AG04449 (cell line): ENCODE data around the gene AIF1.

Experiments
- CTCF ChIA-PET: fragments of 350-600 bp; formaldehyde crosslinking; extraction: SDS; loops from one replicate; lab custom pipeline; 2021; ENCODE audit warnings: antibody characterized with exemption; lab: Yijun Ruan, JAX
- POLR2A ChIA-PET: fragments of 400-600, 350-600 bp; formaldehyde crosslinking; extraction: SDS; loops from one replicate; lab custom pipeline; 2020; ENCODE audit warnings: antibody characterized with exemption, inconsistent platforms; lab: Yijun Ruan, JAX
- DNase-seq: peaks from one replicate; pipeline ENCODE4 v3.0.0-alpha.2; 2010; ENCODE audit warnings: low read depth, low spot score
- H3K4me3 ChIP-seq: 2 replicates; pipeline ENCODE4 v1.5.1; 2011; ENCODE audit warnings: low read depth, mild to moderate bottlenecking, control low read depth, low read length
- TF ChIP-seq, protein P1 (sequence below): IDR thresholded peaks from one replicate; pipeline ENCODE4 v1.5.1; 2011; ENCODE audit warnings: mild to moderate bottlenecking, moderate library complexity, low read length, control low read depth, inconsistent platforms; ENCODE audit not compliant: insufficient read depth; ENCODE audit errors: missing control alignments

Gene AIF1

DNA sequence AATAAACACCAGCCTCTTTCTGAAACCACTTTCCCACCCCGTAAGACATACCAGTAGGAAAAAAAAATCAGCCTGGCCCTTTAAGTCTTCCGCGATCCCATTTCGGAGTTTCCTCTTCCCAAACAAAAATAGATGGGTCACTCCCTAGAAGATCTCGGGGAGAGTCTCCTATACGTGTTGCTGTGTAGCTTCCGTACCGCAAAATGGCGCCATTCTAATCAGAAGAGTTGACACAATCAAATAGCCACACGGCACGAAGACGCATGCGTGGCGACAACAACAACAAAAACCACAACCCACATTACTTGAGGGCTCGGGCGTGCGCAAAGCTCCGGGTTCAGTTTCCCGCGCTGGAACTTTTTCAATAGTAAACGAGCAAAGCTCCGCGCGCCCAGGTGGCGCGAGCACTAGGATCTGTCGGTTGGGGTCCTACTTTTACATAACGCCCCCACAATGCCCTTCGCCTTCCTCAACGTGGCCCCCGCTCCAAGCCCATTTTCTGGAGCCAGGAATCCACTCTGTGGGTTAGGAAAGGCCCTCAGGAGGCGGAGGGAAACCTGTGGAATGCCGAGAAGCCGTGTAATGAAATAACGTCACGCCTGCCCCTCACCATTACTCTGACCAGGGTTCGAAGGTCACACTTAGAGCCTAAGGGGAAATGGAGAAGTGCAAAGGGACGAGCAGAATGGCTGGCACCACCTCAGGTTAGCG is 49.9 kb downstream of the AIF1 start, which contains the start of gene GPANK1:
Gene GPANK1 (minus strand): TSS at position 208 of the 711 bp plus-strand sequence. CDS start 519 bp downstream, outside the sequence.
- TF ChIP-seq, protein P1, sequence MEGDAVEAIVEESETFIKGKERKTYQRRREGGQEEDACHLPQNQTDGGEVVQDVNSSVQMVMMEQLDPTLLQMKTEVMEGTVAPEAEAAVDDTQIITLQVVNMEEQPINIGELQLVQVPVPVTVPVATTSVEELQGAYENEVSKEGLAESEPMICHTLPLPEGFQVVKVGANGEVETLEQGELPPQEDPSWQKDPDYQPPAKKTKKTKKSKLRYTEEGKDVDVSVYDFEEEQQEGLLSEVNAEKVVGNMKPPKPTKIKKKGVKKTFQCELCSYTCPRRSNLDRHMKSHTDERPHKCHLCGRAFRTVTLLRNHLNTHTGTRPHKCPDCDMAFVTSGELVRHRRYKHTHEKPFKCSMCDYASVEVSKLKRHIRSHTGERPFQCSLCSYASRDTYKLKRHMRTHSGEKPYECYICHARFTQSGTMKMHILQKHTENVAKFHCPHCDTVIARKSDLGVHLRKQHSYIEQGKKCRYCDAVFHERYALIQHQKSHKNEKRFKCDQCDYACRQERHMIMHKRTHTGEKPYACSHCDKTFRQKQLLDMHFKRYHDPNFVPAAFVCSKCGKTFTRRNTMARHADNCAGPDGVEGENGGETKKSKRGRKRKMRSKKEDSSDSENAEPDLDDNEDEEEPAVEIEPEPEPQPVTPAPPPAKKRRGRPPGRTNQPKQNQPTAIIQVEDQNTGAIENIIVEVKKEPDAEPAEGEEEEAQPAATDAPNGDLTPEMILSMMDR, result no peak
- ChIA-PET POLR2A (interaction anchor here (1.5 to 3.5 kb wide), 3 partner anchors 12 to 232 kb away, joined by 3 to 31 read pairs (median 7); partner anchors contain the start of genes ABHD16A, BAG6 and EHMT2), CTCF (interaction anchor here (0.9 to 2.2 kb wide), 4 partner anchors 9 to 119 kb away, joined by 3 to 19 read pairs (median 6); partner anchors contain the start of genes APOM, ATP6V1G2, BAG6 and LY6G5C)
- no peak for DNase-seq
- H3K4me3 ChIP-seq, result peak within 1 kb of the TSS; percentile 98

DNA sequence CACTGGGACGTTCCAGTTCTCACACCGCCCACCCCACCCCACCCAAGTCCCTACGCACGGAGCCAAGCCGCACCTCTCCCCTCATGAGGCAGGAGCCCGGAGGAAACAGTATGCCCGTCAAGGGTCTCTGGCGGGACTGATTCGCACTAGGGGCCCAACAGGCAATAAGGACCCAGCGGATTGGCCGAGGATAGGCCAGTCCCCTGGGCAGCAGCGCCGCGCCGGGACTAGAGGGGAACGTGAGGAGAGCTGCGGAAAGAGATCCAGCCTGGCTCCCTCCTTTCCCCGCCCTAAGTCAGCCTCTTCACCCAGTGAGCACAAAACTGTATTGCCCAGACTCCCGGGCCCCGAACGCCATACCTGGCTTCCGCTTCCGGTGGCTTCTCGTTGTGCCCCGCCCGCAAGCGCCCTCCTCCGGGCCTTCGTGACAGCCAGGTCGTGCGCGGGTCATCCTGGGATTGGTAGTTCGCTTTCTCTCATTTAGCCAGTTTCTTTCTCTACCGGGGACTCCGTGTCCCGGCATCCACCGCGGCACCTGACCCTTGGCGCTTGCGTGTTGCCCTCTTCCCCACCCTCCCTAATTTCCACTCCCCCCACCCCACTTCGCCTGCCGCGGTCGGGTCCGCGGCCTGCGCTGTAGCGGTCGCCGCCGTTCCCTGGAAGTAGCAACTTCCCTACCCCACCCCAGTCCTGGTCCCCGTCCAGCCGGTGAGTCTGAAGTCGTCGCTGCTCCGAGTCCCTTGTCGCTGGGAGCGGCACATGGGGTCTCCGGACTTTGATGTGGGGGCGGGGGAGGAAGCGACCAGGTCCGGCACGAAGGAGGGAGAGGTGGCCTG is 50.7 kb downstream of the AIF1 start, which contains the start of gene CSNK2B:
Gene CSNK2B (plus strand): TSS at position 580 of the 836 bp plus-strand sequence. CDS start 752 bp downstream, outside the sequence.
- TF ChIP-seq, protein P1, result no peak
- DNase-seq, result no peak
- ChIA-PET POLR2A (interaction anchor here (1.8 to 3.5 kb wide), 3 partner anchors 13 to 162 kb away, joined by 5 to 31 read pairs (median 7); partner anchors contain the start of genes ABHD16A, BAG6 and HSPA1B), CTCF (interaction anchor here (1.0 kb wide), 1 partner anchor 104 kb away, joined by 4 read pairs; no protein-coding TSS in a partner anchor)
- H3K4me3 ChIP-seq, result peak within 1 kb of the TSS; percentile 98

DNA sequence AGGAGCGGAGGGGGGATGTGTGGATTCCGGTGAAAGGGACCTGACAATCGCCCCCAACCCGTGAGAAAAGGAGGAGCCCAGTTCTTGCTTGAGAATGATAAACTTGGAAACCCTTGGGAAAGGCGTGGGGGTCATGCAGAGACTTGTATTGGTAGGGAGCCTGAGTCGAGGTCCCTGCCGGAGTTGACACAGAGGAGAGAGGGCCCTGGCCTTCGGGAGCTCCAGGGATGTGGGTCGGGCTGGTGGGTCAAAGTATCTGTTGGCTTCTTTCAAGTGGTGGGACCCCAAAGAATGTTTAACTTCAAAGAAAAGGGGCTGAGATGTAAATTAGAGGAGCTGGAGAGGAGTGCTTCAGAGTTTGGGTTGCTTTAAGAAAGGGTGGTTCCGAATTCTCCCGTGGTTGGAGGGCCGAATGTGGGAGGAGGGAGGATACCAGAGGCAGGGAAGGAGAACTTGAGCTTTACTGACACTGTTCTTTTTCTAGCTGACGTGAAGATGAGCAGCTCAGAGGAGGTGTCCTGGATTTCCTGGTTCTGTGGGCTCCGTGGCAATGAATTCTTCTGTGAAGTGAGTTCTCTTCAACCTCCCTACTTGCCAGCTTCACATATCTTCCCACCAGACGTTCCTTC is 51.4 kb downstream of the AIF1 start:
- ChIA-PET CTCF (interaction anchor here (0.7 to 1.0 kb wide), 3 partner anchors 24 to 125 kb away, joined by 3 to 4 read pairs (median 4); no protein-coding TSS in a partner anchor), POLR2A (interaction anchor here (0.8 to 1.9 kb wide), 2 partner anchors 15 to 161 kb away, joined by 3 to 5 read pairs; partner anchors contain the start of gene HSPA1B)
- peak overlapping the region; percentile 98 for H3K4me3 ChIP-seq
- TF ChIP-seq, protein P1, result no peak
- DNase-seq, result no peak
